HG02798 (cell line): ENCODE data around the gene GMCL1.

Experiments
- ATAC-seq: cut with Tn5 transposase; IDR thresholded peaks from one replicate; pipeline ENCODE4 v1.9.1; 2021; ENCODE audit warnings: mild to moderate bottlenecking; ENCODE audit not compliant: unreplicated experiment, poor library complexity

Gene GMCL1

GRCh38 chr2:69917852-69918251 lies 88.4 kb downstream of the GMCL1 start:
- ATAC-seq = no peak

- no peak for ATAC-seq
These were observed 88.9 kb downstream of the GMCL1 start for GRCh38 chr2:69918401-69918800.

GRCh38 chr2:69923116-69923515 lies 93.7 kb downstream of the GMCL1 start:
- no peak for ATAC-seq

- no peak for ATAC-seq
These were observed 97.5 kb downstream of the GMCL1 start for GRCh38 chr2:69926849-69927515.
